PC-3 (cell line): ENCODE results near the gene NUDT3.

Experiments used
- EZH2 ChIP-seq: fragments of 300-600 bp; sonication (generic); IDR thresholded peaks from one replicate; pipeline ENCODE4 v1.6.1; 2017; ENCODE audit warnings: antibody characterized with exemption, mild to moderate bottlenecking, low read length; ENCODE audit not compliant: unreplicated experiment
- EZH2phosphoT487 ChIP-seq: fragments of 300-600 bp; sonication (generic); IDR thresholded peaks from 2 replicates; pipeline ENCODE4 v1.6.1; 2018; ENCODE audit warnings: mild to moderate bottlenecking, antibody characterized with exemption, low read length, borderline replicate concordance
- TF ChIP-seq, protein P1 (sequence below): fragments of 300-600 bp; sonication (generic); conservative IDR thresholded peaks from 2 replicates; pipeline ENCODE4 v1.5.1; 2017; ENCODE audit warnings: antibody characterized with exemption, low read depth, mild to moderate bottlenecking, low read length

DNA sequence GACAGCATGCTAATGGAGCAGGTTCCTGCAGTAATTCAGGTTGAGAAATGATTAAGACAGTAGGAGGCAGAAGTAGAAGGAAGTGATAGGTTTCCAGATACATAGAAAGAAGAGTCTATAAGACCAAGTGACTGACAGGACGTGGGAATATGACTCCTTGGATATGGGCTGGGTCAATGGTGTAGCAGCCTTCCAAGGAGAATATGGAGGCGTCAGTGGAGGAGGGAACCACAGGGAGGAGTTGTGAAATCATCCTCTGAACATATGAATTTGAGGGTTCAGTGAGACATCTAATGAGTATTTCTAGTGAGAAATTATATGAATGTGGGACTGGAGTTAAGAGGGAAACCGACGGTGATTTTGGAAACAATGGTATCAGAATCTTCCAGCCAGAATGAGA, 43.3 kb downstream of the NUDT3 start:
- TF ChIP-seq EZH2 (no peak), EZH2phosphoT487 (no peak)
- TF ChIP-seq, protein P1, sequence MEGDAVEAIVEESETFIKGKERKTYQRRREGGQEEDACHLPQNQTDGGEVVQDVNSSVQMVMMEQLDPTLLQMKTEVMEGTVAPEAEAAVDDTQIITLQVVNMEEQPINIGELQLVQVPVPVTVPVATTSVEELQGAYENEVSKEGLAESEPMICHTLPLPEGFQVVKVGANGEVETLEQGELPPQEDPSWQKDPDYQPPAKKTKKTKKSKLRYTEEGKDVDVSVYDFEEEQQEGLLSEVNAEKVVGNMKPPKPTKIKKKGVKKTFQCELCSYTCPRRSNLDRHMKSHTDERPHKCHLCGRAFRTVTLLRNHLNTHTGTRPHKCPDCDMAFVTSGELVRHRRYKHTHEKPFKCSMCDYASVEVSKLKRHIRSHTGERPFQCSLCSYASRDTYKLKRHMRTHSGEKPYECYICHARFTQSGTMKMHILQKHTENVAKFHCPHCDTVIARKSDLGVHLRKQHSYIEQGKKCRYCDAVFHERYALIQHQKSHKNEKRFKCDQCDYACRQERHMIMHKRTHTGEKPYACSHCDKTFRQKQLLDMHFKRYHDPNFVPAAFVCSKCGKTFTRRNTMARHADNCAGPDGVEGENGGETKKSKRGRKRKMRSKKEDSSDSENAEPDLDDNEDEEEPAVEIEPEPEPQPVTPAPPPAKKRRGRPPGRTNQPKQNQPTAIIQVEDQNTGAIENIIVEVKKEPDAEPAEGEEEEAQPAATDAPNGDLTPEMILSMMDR, result no peak
